Measurements from ENCODE around the gene PROP1. TPM values are rescaled to one million over a fixed set of nuclear protein-coding genes. Genes with fewer than 3 reads are reported as not detected.
"Not testable (repeated sequence)": the region's sequence is repeated elsewhere in the genome, so short reads cannot be mapped to it uniquely, and the experiment has no call there.

Gene PROP1
- polyA plus RNA-seq, 3 donors from 2014 or later: not detected

DNA sequence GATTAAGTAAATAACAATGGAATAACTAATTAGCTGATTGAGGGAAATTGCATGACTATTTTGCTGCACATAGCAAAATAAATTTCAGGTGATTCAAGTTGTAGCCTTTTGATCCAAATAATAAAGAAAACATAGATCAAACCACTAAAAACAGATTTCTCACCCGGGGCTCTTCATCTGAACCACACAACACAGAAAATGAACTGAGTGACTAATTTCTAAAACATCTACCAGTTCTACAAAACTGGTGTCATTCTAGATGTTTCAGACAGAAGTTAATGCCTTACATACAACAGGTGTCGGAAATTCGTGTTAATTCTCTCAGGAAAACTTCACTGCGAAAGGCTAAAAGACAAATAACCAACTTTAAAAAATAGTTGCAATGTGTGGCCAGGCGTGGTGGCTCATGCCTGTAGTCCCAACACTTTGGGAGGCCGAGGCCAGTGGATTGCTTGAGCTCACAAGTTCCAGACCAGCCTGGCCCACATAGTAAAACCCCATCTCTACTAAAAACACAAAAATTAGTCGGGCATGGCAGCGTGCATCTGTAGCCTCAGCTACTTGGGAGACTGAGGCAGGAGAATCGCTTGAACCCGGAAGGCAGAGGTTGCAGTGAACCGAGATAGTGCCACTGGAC is 6.9 kb downstream of the PROP1 start:
- Mint-ChIP-seq H3K4me1 (no peaks in the 10 kb centered on the region), H3K4me3 (no peak overlapping the region), H3K9me3 (peaks cover 0 to 2% (median 0%) of the 10 kb centered on the region in 6 donors), H3K36me3 (no peaks in the 10 kb centered on the region), H3K27me3 (ENCODE audit: low read depth in 3 of 3) (peaks cover 2 to 9% (median 4%) of the 10 kb centered on the region in 3 donors), H3K27ac (no peak overlapping the region)
- DNase-seq: no peak

DNA sequence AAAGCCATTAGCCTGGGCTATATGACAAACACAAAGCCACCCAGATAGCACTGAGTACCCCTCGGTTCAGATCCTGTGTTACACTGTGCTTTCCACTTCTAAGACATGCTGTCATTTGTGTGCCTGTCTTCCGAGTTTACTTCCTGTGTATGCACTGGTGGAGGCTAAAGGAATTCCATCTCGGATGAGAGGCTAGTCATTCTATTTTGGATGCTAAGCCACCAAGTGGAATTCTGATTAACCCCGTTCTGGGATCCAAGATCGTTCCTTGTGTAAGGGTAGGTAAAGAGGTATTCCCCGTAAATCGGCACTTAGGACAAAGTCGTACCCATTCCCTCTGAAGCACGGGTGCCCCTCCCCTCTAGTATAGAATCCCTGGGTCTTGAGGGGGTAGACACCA is 8.7 kb downstream of the PROP1 start:
- peaks cover 0 to 2% (median 0%) of the 10 kb centered on the region in 6 donors for H3K9me3 Mint-ChIP-seq
- H3K4me1 Mint-ChIP-seq: no peaks in the 10 kb centered on the region
- H3K27ac Mint-ChIP-seq: no peak overlapping the region
- no peak overlapping the region for H3K4me3 Mint-ChIP-seq
- H3K27me3 Mint-ChIP-seq (ENCODE audit: low read depth in 3 of 3): peaks cover 4 to 12% (median 8%) of the 10 kb centered on the region in 3 donors
- H3K36me3 Mint-ChIP-seq: no peaks in the 10 kb centered on the region
- no peak for DNase-seq

DNA sequence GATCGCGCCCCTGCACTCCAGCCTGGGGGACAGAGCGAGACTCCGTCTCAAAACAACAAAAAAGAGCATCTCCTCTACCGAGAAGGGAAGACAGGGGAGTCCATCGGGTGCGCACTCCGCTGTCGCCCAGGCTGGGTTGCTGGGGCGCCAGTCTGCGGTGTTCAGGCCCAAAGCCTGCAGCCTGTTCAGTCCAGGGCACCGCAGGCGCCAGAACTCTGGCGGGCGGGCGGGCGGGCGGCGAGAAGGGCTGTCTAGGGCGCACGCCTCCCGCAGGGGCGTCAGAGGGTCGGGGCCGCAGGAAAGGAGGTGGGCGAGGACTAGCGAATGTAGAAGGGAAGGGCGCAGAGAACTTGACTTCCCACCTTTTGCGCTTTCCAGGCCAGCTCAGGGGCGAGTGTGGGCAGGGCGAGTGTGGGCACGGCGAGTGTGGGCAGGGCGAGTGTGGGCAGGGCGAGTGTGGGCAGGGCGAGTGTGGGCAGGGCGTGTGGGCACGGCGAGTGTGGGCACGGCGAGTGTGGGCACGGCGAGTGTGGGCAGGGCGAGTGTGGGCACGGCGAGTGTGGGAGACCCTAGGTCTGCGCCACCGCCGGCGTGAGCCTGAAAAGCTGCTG is 10.5 kb downstream of the PROP1 start:
- Mint-ChIP-seq H3K27me3 (ENCODE audit: low read depth in 3 of 3) (peaks cover 3 to 10% (median 10%) of the 10 kb centered on the region in 3 donors), H3K9me3 (peaks cover 0 to 2% (median 0%) of the 10 kb centered on the region in 6 donors), H3K36me3 (no peaks in the 10 kb centered on the region), H3K4me3 (no peak overlapping the region), H3K27ac (no peak overlapping the region), H3K4me1 (no peaks in the 10 kb centered on the region)
- no peak for DNase-seq

DNA sequence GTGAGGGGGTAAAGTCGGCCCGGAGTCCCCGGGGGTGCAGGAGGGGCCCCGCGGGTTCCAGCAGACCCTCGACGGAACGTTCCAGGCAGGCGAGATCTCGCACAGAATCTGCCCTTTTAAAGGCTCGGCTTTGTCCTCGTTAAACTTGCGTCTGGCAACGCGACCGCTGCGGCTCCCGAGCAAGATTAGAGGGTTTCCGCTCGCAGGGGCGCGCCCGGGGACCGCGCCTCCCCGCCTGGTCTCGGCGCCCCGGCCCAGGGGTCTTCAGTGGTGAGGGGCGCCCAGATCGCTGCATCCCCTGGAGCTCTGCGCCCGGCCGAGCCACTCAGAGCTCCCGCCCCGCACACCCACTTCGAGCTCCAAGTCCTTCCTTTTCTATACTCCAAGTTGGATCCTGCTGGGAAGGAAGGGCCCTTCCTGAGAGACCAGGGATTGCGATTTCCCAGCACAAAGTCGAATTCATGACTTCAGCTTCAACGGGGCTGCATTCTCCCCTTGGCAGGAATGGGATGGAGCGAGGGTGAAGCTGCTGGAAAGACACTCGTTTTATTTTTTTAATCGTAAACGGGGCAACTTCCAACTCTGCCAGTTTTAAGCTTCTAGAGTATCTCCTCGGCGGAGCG is 11.3 kb downstream of the PROP1 start:
- H3K4me1 Mint-ChIP-seq: no peaks in the 10 kb centered on the region
- no peak overlapping the region for H3K27ac Mint-ChIP-seq
- no peaks in the 10 kb centered on the region for H3K36me3 Mint-ChIP-seq
- peaks cover 3 to 10% (median 9%) of the 10 kb centered on the region in 3 donors for H3K27me3 Mint-ChIP-seq (ENCODE audit: low read depth in 3 of 3)
- no peak for DNase-seq
- H3K4me3 Mint-ChIP-seq: no peak overlapping the region
- peaks cover 0 to 2% (median 0%) of the 10 kb centered on the region in 6 donors for H3K9me3 Mint-ChIP-seq

DNA sequence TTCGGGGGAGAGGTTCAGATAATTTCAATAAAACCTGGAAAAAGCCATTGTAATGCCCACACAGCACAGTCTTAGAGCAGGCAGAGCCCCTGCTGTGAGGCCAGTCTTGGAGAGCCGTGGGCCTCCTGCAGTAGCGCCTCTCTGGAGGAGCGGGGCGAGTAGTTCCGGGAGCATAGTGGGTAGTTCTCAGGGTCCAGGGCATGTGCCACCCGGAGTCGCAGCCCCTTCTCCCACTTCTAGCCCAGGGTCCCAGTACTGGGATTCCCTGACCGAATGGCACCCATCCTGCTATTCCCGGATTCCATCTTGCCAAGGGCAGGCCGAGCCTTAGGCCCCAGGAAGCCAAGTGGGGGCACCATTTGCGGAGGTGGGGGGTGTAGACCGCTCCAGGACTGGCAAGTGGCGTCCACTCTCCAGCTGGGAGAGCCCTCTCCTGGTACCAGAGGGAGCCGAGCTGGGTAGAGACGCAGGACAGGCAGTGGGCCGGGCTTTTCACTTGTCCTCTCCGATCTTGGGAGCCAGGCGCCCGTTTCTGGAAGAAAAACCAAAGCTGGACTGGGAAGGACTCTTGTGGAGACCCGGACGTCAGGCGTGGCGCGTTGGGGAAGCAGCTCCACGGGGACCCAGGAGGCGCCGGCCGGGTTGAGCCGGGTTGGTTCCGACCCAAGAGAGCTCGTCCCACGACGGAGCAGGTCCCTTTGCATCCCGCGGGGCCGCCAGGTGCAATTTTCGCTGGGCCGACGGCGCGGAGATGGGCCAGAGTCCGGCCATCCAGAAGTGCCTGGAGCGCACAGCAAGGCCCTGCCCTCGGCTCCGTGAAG is 12.1 kb downstream of the PROP1 start:
- Mint-ChIP-seq H3K4me1 (no peaks in the 10 kb centered on the region), H3K27ac (no peak overlapping the region), H3K27me3 (ENCODE audit: low read depth in 3 of 3) (peaks cover 3 to 10% (median 7%) of the 10 kb centered on the region in 3 donors), H3K4me3 (no peak overlapping the region), H3K9me3 (peaks cover 0 to 2% (median 0%) of the 10 kb centered on the region in 6 donors), H3K36me3 (no peaks in the 10 kb centered on the region)
- DNase-seq: no peak

DNA sequence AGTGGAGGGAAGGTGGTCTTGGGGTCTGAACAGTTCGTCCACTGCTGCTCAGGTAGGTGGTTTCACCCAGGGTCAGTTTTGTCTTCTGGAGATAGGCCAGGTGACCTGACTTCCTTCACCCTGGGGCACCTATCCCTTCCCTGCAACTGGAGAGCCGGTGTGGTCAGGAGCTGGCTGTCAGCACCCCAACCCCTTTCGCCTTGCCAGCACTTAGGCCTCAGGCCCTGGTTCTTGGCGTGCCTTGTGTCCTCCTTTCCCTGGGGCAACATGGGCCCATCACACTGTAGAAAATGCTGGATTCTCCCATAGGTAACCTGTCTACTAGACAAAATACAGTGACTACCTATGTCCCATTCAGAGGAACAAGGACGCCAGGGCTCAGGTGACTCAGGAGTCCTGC is 13.1 kb downstream of the PROP1 start:
- no peak overlapping the region for H3K27ac Mint-ChIP-seq
- H3K4me1 Mint-ChIP-seq: no peaks in the 10 kb centered on the region
- no peaks in the 10 kb centered on the region for H3K36me3 Mint-ChIP-seq
- peaks cover 3 to 10% (median 7%) of the 10 kb centered on the region in 3 donors for H3K27me3 Mint-ChIP-seq (ENCODE audit: low read depth in 3 of 3)
- no peak for DNase-seq
- H3K4me3 Mint-ChIP-seq: no peak overlapping the region
- H3K9me3 Mint-ChIP-seq: peaks cover 0 to 2% (median 0%) of the 10 kb centered on the region in 6 donors

DNA sequence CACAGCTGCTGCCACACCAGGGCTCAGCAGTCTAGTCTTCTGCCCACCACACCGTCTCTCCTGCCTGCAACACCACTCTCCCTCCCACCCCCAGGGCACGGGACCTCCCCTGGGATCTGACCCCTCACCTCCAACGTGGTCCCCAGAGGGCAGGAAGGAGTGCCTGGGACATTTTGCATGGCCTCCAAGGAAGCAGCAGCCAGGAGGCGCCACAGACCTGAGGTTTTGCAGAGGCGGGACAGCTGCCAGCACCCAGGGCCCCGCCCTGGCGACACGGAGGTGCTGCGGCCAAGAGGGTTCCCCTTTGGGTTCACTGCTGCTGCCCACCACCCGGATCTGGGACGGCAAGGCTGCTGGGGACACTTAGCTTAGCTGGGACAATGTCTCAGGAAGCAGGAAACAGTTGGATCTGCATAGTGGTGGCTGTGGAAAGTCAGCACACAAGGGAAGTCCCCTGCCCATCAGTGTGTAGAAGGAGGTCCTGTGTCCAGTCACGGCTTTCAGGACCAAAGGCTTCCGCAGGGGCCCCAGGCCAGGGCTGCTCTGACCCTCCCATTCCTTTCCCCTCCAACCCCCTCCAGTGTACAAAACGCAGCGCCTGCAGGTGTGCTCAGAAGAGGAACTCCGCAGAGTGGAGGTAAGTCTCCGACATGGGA is 13.8 kb downstream of the PROP1 start:
- no peak for DNase-seq
- Mint-ChIP-seq H3K9me3 (peaks cover 0 to 2% (median 0%) of the 10 kb centered on the region in 6 donors), H3K4me3 (no peak overlapping the region), H3K27me3 (ENCODE audit: low read depth in 3 of 3) (peaks cover 3 to 10% (median 6%) of the 10 kb centered on the region in 3 donors), H3K36me3 (no peaks in the 10 kb centered on the region), H3K27ac (no peak overlapping the region), H3K4me1 (no peaks in the 10 kb centered on the region)

DNA sequence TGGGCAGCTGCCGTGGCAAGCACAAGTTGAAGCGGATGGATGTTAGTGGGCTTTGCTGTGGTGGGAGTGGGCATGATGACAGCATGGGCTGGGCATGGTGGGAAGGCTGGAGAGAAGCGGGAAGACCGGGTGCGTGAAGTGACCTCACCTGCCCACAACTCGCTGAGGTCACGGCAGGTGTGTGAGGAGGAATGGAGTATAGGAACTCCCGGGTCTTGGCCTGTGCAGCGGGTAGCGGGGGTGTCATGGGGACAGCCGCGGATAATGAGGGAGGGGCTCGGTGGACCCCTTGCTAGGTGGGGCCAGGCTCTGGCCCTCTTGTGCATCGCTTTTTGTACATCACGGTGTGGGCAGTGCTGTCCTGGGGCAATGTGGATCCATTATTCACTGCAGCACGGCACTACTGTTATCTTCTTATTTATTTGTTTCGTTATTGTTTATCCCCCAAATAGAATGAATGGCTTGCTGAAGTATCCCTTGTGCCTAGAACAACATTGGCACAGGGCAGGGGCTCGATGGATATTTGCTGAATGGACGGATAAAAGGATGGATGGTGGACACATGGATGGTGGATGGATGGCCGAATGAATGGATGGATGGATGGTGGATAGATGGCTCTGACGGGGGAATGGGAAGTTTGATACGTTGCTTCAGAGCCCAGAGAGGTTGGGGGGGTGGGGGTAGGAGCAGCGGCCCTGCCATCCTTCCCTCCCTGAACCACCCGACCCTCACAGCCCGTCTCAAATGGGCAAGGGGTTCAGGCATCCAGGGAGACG is 14.6 kb downstream of the PROP1 start:
- Mint-ChIP-seq H3K36me3 (no peaks in the 10 kb centered on the region), H3K27ac (no peak overlapping the region), H3K4me3 (no peak overlapping the region), H3K27me3 (ENCODE audit: low read depth in 3 of 3) (peaks cover 3 to 9% (median 5%) of the 10 kb centered on the region in 3 donors), H3K9me3 (peaks cover 0 to 2% (median 0%) of the 10 kb centered on the region in 6 donors), H3K4me1 (no peaks in the 10 kb centered on the region)
- DNase-seq: no peak

DNA sequence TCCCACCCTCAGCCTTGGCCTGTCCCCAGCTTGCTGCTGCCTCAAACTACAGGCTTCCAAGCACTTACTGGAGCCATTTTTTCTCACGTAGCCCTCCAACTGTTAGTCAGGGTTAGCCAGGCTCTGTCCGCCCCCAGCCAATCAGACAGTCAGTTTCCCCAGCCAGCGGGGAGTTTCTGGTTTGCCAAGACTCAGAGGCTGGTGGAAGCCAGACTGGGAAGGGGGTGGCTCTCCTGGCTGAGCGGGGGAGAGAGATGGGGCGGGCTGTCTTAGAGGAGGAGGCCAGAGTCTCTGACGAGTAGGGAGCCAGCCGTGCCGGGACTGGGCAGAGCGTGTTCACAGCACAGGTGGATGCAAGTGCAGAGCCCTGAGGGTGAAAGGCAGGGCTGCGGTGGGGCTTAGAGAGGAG is 15.3 kb downstream of the PROP1 start:
- H3K4me3 Mint-ChIP-seq: no peak overlapping the region
- H3K9me3 Mint-ChIP-seq: peaks cover 0 to 5% (median 0%) of the 10 kb centered on the region in 6 donors
- peaks cover 3 to 7% (median 5%) of the 10 kb centered on the region in 3 donors for H3K27me3 Mint-ChIP-seq (ENCODE audit: low read depth in 3 of 3)
- H3K36me3 Mint-ChIP-seq: peaks cover 0 to 3% (median 0%) of the 10 kb centered on the region in 3 donors
- H3K4me1 Mint-ChIP-seq: no peaks in the 10 kb centered on the region
- no peak for DNase-seq
- no peak overlapping the region for H3K27ac Mint-ChIP-seq

DNA sequence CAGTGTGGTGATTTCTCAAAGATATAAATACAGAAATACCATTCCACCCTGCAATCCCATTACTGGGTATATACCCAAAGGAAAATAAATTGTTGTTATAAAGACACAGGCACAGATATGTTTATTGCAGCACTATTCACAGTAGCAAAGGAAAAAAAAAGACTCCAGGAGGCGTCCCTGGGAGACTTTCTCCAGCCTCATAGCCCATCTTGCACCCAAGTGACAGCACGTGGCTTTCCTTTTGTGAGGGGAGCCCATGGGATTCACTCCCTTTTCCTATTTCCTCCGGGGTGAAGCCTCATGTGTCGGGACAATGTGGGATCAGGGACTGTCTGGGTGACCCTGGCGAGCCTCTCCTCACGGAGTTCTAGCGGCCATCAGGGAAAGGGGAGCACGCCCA is 18.4 kb downstream of the PROP1 start:
- not testable (repeated sequence) for H3K9me3 Mint-ChIP-seq; H3K4me1 Mint-ChIP-seq; H3K36me3 Mint-ChIP-seq; H3K4me3 Mint-ChIP-seq; H3K27ac Mint-ChIP-seq; H3K27me3 Mint-ChIP-seq (ENCODE audit: low read depth in 3 of 3); DNase-seq

DNA sequence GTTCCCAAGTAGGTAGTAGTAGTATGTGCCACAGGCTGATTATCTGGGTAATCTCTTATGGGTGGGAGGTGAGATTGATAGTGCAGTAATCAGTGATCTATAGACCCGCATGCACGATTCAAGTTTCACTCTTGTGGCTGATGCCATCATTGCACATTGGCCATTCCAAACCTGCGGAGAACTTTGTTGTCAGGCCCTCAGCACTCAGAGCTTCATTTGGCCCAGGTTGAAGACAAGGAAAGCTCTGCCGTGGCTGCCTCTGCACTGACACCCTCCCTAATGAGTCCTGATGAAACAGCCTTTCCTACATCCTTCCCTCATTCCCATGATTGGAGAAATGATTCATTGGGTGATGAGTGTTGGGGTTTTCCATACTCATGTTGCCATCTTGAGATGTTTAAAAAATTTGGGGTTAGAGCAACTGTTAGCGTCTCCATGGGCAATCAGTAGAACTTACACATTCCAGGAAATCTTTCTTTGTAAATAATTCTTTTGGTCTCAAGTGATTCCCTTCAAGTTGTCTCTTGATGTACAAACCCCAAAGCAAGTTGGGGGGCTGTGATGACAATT is 22.9 kb downstream of the PROP1 start:
- no peak overlapping the region for H3K27ac Mint-ChIP-seq
- H3K36me3 Mint-ChIP-seq: peaks cover 0 to 3% (median 0%) of the 10 kb centered on the region in 3 donors
- H3K27me3 Mint-ChIP-seq (ENCODE audit: low read depth in 3 of 3): peaks cover 0 to 5% (median 1%) of the 10 kb centered on the region in 3 donors
- H3K4me1 Mint-ChIP-seq: no peaks in the 10 kb centered on the region
- no peak overlapping the region for H3K4me3 Mint-ChIP-seq
- DNase-seq: no peak
- H3K9me3 Mint-ChIP-seq: peaks cover 0 to 4% (median 0%) of the 10 kb centered on the region in 6 donors

DNA sequence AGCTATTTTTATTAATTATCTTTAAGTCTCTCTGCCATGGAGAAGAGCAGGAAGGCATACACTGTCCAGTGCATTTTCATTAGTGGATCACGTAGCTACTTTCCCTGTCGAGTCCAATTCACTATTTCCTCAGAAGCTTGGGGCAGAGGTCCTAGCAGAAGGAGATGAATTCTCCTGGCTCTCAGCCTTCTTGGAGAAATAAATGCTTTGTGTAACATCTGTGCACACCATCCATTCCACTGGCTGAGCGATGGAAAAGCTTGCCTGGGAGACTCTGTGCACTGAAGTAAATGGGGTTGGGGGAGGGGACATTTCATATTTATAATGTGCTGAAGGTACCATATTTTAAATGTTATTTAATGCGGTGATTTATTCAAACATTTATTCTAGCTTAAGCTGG is 23.4 kb downstream of the PROP1 start:
- Mint-ChIP-seq H3K27me3 (ENCODE audit: low read depth in 3 of 3) (peaks cover 0 to 5% (median 1%) of the 10 kb centered on the region in 3 donors), H3K36me3 (peaks cover 0 to 3% (median 0%) of the 10 kb centered on the region in 3 donors), H3K9me3 (peaks cover 0 to 4% (median 0%) of the 10 kb centered on the region in 6 donors), H3K4me3 (no peak overlapping the region), H3K27ac (no peak overlapping the region), H3K4me1 (no peaks in the 10 kb centered on the region)
- DNase-seq: no peak
